Cardiac fibroblast (primary cell): ENCODE results near the gene ST13.

Experiments used
- DNase-seq, 2 donors: peaks; one replicate each; pipeline versions ENCODE4 v3.0.0 to v3.0.0-alpha.2; 2010; ENCODE audit warnings: low read depth in 2 of 2
- H3K4me3 ChIP-seq, 2 donors: replicated peaks in 1 of 2; 1 replicate in 1 of 2; 2 replicates in 1 of 2; pipeline ENCODE4 v1.5.1; 2011; ENCODE audit warnings: low read depth in 2 of 2, low read length in 2 of 2, mild to moderate bottlenecking in 2 of 2, moderate library complexity in 1 of 2
- TF ChIP-seq, protein P1 (sequence below): IDR thresholded peaks from one replicate; pipeline ENCODE4 v1.5.1; 2011; ENCODE audit warnings: low read depth, mild to moderate bottlenecking, low read length, inconsistent platforms

ST13 gene

GRCh38 chr22:40806711-40807110 lies 49.7 kb downstream of the ST13 start:
- TF ChIP-seq, protein P1, sequence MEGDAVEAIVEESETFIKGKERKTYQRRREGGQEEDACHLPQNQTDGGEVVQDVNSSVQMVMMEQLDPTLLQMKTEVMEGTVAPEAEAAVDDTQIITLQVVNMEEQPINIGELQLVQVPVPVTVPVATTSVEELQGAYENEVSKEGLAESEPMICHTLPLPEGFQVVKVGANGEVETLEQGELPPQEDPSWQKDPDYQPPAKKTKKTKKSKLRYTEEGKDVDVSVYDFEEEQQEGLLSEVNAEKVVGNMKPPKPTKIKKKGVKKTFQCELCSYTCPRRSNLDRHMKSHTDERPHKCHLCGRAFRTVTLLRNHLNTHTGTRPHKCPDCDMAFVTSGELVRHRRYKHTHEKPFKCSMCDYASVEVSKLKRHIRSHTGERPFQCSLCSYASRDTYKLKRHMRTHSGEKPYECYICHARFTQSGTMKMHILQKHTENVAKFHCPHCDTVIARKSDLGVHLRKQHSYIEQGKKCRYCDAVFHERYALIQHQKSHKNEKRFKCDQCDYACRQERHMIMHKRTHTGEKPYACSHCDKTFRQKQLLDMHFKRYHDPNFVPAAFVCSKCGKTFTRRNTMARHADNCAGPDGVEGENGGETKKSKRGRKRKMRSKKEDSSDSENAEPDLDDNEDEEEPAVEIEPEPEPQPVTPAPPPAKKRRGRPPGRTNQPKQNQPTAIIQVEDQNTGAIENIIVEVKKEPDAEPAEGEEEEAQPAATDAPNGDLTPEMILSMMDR, result no peak
- no peak overlapping the region for H3K4me3 ChIP-seq
- DNase-seq, result no peak

- TF ChIP-seq, protein P1, result no peak
- no peak for DNase-seq
- H3K4me3 ChIP-seq, result no peak overlapping the region
Observed at GRCh38 chr22:40805699-40806203, 50.7 kb downstream of the ST13 start.

GRCh38 chr22:40805239-40805638 lies 51.2 kb downstream of the ST13 start:
- no peak overlapping the region for H3K4me3 ChIP-seq
- DNase-seq, result no peak
- TF ChIP-seq, protein P1, result no peak

GRCh38 chr22:40803321-40803720 lies 53.1 kb downstream of the ST13 start:
- H3K4me3 ChIP-seq, result no peak overlapping the region
- TF ChIP-seq, protein P1, result no peak
- DNase-seq, result no peak

DNA sequence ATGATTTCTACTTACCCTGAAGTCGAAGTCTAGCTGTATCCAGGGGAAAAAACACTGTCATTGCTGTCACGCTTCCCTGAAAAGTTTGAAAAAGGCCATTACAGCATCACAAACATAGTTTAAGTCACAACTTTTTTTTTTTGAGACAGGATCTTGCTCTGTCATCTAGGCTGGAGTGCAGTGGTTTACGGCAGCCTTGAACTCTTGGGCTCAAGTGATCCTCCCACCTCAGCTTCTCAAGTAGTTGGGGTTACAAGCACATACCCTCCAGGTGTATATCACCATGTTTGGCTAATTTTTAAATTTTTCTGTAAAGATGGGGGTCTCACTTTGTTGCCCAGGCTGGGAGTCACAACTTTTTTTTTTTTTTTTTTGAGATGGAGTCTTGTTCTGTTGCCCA lies 57.4 kb downstream of the ST13 start:
- no peak for DNase-seq
- no peak overlapping the region for H3K4me3 ChIP-seq
- TF ChIP-seq, protein P1, result no peak

- DNase-seq, result peak in 1 of 2 donors; percentile 17
- no peak overlapping the region for H3K4me3 ChIP-seq
- TF ChIP-seq, protein P1, result no peak
Observed at GRCh38 chr22:40797427-40797826, 59.0 kb downstream of the ST13 start.

- no peak for DNase-seq
- no peak overlapping the region for H3K4me3 ChIP-seq
- TF ChIP-seq, protein P1, result no peak
Observed at GRCh38 chr22:40792451-40792850, 64.0 kb downstream of the ST13 start.
